AG04450 (cell line): ENCODE measurements around the gene COA6. TPM values are rescaled to one million over a fixed set of nuclear protein-coding genes. Genes with fewer than 3 reads are reported as not detected.

Source experiments
- CTCF ChIA-PET: fragments of 300-600, 350-600 bp; formaldehyde crosslinking; extraction: SDS; loops from one replicate; lab custom pipeline; 2022; ENCODE audit warnings: antibody characterized with exemption, inconsistent platforms; lab: Charles Lee
- POLR2A ChIA-PET: fragments of 350-600 bp; formaldehyde crosslinking; extraction: SDS; loops from one replicate; lab custom pipeline; 2021; ENCODE audit warnings: antibody characterized with exemption, inconsistent platforms; lab: Yijun Ruan, JAX
- DNase-seq: peaks from one replicate; pipeline ENCODE4 v3.0.0-alpha.2; 2011; ENCODE audit warnings: low read depth, low spot score
- H3K27ac ChIP-seq: one replicate; pipeline ENCODE4 v1.5.1; 2012; ENCODE audit warnings: low read depth, low read length, control low read depth
- H3K27me3 ChIP-seq: one replicate; pipeline ENCODE4 v1.6.0; 2012; ENCODE audit warnings: low read length; ENCODE audit not compliant: control insufficient read depth, insufficient read depth
- H3K4me3 ChIP-seq: 2 replicates; pipeline ENCODE4 v1.5.1; 2011; ENCODE audit warnings: mild to moderate bottlenecking, low read depth, low read length, control low read depth
- H3K9me3 ChIP-seq: 2 replicates; pipeline ENCODE4 v1.5.1; 2012; ENCODE audit warnings: low read length; ENCODE audit not compliant: control insufficient read depth, insufficient read depth
- polyA plus RNA-seq: library from polyadenylated mRNA; depleted of rRNA; stranded (reverse); fragments of >200 nt; gene quantifications from 2 replicates; pipeline ENCODE4 v1.2.3, GENCODE V29; 2011
- TF ChIP-seq, protein P1 (sequence below): IDR thresholded peaks from 2 replicates; pipeline ENCODE4 v1.5.1; 2011; ENCODE audit warnings: low read depth, low read length, control low read depth, inconsistent platforms

COA6 gene
- polyA plus RNA-seq, 1 experiment = 38.8 TPM

DNA sequence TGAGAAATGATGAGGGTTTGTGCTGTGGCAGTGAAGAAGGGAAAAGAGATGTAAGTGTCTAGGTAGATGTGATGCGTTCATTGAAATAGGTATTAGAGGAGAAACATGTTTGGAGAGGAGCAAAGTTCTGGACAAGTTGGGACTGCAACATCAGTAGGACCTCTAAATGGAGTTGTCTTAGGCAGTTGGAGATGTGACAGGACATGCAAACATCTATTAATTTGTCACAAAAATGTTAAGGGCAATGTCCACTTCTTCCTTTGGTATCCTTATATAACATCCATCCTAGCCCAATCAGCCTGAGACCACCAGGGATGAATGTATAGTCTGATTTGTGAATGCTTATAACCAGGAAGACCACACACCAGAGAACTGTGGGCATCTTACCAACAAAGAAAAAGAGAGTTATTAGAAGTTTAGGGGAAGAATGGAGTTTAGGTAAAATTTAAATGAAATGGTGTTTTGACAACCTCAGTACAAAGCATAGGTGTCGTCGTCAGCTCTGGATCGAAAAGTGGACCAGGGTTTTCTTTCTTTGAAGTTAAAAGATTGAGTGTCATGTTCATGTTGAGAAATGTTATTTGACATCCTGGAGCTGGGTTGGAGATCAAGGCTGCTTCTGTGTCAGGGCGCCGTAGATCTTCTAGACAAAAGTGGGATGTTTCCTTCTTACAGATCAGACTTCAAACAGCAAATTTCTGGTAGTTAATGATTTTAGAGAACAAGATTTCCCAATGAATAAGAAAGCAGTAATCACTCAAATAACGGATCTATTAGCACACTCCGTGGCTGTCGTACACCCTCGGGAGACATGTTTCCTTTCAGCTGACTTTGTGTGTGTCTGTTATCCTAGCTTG lies 8.7 kb downstream of the COA6 start:
- Histone ChIP-seq H3K9me3 (no peaks in the 10 kb centered on the region), H3K27me3 (no peaks in the 10 kb centered on the region), H3K27ac (no peak overlapping the region), H3K4me3 (no peak overlapping the region)
- POLR2A ChIA-PET = no interaction called here
- no peak for DNase-seq
- TF ChIP-seq, protein P1, sequence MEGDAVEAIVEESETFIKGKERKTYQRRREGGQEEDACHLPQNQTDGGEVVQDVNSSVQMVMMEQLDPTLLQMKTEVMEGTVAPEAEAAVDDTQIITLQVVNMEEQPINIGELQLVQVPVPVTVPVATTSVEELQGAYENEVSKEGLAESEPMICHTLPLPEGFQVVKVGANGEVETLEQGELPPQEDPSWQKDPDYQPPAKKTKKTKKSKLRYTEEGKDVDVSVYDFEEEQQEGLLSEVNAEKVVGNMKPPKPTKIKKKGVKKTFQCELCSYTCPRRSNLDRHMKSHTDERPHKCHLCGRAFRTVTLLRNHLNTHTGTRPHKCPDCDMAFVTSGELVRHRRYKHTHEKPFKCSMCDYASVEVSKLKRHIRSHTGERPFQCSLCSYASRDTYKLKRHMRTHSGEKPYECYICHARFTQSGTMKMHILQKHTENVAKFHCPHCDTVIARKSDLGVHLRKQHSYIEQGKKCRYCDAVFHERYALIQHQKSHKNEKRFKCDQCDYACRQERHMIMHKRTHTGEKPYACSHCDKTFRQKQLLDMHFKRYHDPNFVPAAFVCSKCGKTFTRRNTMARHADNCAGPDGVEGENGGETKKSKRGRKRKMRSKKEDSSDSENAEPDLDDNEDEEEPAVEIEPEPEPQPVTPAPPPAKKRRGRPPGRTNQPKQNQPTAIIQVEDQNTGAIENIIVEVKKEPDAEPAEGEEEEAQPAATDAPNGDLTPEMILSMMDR = no peak
- CTCF ChIA-PET = no interaction called here

DNA sequence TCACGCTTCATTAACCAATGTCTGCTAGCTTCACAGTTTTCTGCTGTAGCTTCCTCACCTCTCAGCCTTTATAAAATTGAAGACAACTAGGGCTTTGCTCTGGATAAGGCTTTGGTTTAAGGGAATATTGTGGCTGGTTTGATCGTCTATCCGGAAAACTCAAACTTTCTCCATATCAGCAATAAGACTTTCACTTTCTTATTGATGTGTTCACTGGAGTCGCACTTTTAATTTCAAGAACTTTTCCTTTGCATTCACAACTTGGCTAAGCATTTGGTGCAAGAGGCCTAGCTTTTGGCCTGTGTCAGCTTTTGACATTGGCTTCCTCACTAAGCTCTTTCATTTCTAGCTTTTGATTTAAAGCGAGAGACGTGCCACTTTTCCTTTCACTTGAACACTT lies 12.9 kb downstream of the COA6 start:
- TF ChIP-seq, protein P1 = no peak
- CTCF ChIA-PET = no interaction called here
- POLR2A ChIA-PET = no interaction called here
- H3K27me3 ChIP-seq = no peaks in the 10 kb centered on the region
- DNase-seq = no peak
- H3K9me3 ChIP-seq = no peaks in the 10 kb centered on the region
- no peak overlapping the region for H3K4me3 ChIP-seq
- H3K27ac ChIP-seq = no peak overlapping the region

DNA sequence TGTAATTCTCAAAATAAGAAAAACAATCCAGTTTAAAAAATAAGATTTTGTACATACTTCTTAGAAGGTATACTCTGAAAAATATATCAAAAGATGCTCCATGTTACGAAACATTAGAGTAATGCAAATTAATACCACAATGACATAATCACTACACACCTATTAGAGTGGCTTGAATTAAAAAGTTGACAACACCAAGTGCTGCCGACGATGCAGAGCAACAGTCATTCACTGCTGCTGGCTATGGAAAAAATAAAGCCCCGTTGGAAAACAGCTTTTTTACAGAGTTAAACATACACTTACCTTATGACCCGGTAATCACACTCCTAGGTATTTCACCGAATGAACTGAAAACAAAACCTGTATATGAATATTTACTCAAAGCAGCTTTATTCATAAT lies 14.8 kb downstream of the COA6 start:
- no peaks in the 10 kb centered on the region for H3K27me3 ChIP-seq
- ChIA-PET CTCF (no interaction called here), POLR2A (no interaction called here)
- DNase-seq = no peak
- no peaks in the 10 kb centered on the region for H3K9me3 ChIP-seq
- no peak overlapping the region for H3K4me3 ChIP-seq
- H3K27ac ChIP-seq = no peak overlapping the region
- TF ChIP-seq, protein P1 = no peak

DNA sequence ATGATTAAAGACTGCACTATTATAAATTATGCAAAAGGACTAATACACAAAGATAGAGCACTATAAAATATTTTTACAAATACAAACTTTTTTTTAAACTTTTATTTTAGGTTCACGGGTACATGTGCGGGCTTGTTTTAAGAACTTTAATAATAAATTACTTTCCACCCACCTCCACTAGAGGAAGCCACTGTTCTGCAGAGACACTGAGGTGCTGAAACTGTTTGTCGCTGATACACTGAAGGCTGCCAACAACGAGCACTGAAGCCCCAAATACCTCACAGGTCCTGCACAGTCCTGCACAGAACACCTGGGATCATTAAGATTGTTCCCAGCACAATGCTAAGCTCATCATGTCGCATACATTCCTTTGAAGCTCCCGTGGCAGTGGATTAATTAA lies 19.9 kb downstream of the COA6 start:
- POLR2A ChIA-PET = no interaction called here
- no peak overlapping the region for H3K4me3 ChIP-seq
- H3K27ac ChIP-seq = no peak overlapping the region
- DNase-seq = no peak
- TF ChIP-seq, protein P1 = no peak
- H3K27me3 ChIP-seq = no peaks in the 10 kb centered on the region
- no peaks in the 10 kb centered on the region for H3K9me3 ChIP-seq
- CTCF ChIA-PET = interaction anchor here (1.0 kb wide), 1 partner anchor 92 kb away, joined by 3 read pairs; no protein-coding TSS in a partner anchor

DNA sequence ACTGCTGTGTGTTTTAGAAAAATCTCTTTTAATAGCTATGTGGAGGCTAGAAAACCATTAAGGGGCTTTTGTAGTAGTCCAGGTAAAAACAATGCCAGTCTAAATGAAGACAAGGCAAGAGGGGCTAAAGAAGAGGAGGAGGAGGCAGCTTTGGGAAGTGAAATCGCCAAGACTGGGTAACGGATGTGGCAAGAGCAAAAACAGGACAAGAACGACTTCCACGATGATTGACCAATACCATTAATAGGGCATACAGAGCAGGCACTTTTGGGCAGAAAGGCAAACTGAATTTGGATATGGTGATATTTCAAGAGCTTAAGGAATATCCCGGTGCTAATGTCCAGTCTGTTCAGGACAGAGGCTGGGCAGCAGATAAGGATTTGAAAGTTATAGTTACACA lies 22.0 kb downstream of the COA6 start:
- no peaks in the 10 kb centered on the region for H3K9me3 ChIP-seq
- CTCF ChIA-PET = no interaction called here
- TF ChIP-seq, protein P1 = no peak
- DNase-seq = no peak
- POLR2A ChIA-PET = no interaction called here
- H3K27me3 ChIP-seq = no peaks in the 10 kb centered on the region
- H3K4me3 ChIP-seq = no peak overlapping the region
- H3K27ac ChIP-seq = no peak overlapping the region
